Cerebellar cortex (tissue), 1 donor: ENCODE measurements around the gene OBP2B.
"Not testable (repeated sequence)": the region's sequence is repeated elsewhere in the genome, so short reads cannot be mapped to it uniquely, and the experiment has no call there.

ENCODE experiments used
- DNase-seq: peaks from one replicate; pipeline ENCODE4 v3.0.0-alpha.2; 2015; ENCODE audit warnings: low spot score

Gene OBP2B

DNA sequence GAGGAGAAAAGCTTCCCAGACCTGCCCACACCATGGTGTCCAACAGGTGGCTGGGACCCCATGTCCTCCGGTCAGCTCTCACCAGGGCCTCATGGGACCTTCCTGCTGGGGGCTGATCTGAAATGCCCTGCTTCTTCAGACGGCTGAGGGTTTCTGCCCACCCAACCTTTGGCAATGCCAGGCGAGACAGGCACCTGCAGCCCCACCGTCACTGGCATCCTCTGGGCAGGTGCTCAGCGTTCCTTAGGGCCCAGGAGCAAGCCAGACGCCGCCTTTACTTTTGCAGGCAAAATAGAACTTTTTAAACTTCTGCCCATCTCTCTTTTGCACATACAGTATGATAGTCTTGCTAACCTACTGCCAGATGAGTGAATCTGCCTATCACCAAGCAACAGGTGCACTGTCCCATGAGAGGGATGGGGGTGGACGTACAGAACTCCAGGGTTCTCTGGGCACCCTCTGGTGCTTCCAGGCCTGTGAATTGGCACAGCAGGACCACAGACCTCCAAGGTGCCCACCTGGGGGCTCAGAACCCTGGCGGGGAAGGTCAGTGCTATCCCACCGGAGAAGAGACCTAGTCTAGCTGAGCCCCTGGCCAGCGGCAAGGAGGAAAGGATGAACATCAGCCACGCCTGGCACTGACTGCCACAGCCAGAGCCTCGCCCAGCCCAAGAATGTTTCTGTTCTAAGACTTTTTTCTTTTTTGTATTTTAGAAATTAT, 7.5 kb downstream of the OBP2B start:
- DNase-seq, result no peak

DNA sequence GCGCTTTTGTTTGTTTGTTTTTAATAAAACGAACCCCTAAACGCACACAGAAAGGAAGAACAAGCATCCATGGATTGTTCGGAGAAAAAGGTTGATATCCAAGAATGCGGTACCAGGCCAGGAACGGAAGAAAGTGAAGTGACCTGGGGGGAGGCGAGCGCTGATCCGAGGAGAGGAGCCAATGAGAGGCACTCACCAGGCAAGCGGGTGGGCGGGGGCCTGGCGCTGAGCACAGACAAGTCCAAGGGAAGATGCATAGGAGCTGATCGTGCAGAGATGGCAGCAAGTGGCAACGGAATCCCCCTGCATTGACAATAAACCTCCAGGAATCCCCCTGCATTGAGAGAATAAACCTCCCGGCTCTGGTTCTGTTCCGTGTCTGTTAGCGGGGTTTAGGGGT, 8.4 kb downstream of the OBP2B start:
- DNase-seq, result no peak

DNA sequence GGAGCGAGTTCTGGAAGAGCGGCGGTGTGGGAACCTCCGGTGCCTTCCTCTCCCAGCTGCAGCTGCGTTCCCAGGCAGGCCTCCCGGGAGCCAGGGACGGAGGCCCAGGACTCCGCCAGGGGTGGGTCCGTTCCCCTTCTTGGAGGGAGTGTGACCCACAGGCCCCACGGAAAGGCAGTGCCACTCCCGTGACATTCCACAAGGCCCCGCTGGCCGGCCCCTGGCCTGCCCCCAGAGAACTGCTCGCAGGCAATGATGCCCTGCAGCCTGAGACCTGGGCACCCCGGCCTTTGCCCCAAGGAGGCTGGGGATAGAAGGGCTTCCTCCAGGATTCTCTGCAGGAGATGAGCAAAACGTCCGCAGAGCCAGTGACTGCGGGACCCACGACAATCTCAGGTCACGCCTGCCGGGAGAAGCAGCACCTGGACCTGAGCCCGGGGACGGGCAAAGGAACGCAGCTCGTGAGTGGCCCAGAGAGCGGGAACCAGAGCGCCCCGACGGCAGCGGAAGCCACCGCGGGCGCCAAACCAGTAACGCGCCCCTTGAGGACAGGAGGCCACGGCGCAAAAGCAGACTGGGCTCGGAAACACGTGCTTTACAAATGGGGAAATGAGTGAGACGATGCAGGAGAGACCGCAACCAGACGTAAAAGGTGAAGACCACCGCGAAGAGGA, 9.3 kb downstream of the OBP2B start:
- peak; percentile 8 for DNase-seq

DNA sequence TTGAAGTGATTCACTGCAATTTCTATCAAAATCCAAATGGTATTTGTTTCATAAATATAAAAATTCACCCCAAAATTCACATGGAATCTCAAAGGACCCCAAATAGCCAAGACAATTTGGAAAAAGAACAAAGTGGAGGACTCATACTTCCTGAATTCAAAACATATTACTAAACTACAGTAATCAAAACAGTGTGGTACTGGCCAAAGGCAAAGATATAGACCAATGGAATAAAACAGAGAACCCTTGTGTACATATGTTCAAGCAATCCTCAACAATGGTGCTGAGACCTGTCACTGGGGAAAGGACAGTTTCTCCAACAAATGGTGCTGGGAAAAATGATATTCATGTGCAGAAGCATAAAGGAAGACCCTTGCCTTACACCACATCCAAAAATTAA, 14.0 kb downstream of the OBP2B start:
- no peak for DNase-seq

DNA sequence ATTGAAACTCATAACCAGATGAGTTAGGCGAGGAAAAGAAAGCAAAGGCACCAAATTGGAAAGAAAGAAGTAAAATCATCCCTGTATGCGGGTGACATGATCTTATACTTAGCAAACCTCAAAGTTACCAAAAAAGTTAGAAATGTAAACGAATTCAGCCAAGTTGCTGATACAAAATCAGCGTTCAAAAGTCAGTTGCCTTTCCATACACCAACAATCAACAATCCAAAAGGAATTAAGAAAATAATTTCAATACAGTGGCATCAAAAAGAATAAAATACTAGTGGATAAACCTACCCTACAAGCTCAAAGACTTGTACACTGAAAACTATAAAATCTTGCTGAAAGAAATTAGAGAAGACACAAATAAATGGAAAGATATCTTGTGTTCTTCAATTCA, 14.5 kb downstream of the OBP2B start:
- no peak for DNase-seq

DNA sequence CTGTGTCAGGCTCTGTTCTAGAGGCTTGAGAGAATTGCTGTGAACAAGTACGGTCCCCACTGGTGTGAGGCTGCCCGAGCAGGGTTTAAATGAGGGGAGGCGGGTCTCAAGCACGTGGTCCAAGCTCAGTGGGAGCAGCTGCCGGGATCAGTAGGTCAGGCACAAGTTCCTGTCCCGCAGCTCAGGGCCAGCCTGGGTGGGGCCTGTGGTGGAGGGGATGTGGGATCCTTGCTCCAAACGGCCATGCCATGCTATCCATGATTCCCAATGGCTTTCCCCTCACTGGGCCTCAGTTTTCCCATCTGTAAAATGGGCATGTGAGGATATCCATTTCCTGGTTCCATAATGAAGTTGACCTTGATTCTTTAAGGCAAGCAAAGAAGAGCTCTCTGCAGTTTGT, 17.1 kb downstream of the OBP2B start:
- DNase-seq, result no peak

DNA sequence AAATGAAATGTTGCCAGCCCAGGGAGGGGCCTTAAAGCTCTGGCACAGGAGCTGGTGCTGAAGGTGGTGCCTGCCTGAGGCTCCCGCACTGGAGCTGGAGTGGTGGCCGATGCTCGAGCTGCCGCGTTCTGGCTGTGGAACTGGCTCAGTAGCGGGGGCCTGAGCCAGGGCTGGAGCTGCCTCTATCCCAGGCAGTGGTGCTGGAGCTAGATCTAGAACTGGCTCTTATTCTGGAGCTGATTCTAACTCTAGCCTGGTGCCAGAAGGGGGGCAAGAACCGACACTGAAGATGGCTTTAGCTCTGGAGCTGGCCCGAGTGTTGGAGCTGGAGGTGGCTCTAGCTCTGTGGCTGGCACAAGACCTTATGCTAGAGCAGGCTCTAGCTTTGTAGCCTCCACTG, 19.2 kb downstream of the OBP2B start:
- no peak for DNase-seq

DNA sequence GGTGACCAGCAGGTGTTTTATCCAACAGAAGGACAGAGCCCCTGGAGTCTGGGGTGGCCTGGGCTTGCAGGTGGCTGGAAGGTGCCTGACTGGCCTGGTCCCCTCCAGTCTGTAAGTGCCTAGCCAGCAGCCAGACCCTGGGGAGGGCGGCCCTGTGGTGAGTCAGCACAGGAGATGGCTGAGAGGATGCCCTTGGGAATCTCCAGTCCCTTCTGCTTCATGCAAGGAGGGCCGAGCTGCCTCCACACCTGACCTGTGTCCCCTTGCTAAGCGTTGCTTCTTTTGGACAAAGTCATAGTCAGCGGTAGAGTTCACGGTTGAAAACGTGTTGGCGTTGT, 20.2 kb downstream of the OBP2B start:
- no peak for DNase-seq

DNA sequence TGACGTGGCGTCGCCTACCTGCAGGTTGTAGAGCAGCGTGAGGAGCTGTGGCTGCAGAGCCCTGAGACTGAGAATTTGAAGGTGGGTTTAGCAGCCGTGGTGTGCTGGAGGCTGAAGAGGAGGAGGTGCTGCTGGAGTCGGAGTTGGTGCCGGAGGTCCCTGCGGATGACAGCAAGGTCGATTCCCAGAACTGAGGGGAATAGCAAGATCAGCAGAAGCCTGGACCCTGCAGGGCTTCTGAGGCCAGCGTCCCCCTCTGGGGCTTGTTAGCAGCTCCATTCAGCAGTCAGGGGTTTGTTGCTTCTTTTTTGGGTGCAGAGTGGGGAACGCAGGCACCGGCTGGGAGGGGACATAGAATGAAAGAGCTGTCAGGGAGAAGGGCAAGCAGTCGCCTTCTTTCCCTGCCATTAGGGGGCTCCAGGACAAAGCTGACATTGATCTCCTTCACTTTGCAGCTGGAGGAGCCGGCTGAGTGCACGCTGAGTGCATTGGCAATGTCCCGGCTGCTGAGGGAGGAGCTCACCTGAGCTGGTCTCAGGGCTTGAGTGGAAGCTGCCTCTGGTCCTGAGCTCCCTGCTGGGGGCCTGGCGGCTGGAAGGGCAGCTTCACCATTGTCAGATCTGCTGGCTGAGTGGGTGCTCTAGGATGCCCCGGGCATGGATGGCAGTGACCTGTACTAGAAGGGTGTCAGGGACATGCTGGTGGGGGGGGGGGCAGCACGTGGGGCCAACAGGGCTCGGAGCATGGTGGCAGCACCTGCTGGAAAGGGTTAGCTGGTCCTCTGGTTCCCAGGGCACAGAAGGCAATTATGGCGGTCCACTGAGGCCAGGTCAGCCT, 20.8 kb downstream of the OBP2B start:
- DNase-seq, result peak; percentile 30

DNA sequence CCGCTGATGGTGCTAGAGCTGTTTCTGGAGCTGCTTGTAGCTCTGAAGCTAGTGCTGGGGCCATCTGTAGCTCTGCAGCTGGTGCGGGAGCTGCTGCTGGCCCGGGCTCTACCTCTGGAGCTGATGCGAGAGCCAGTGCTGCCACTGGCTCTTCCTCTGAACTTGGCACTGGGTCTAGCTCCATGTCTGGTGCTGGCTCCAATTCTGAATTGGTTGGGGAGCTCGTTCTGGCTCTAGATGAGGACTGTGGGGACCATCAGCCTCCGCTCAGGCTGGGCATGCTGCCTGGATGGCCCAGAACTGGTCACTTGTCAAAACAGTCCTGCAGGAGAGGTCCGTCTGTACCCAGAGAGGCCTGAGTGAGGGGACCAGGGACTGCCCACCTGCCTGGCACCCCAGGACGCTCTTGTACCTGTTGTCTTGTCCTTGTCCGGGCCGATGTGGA, 21.5 kb downstream of the OBP2B start:
- no peak for DNase-seq

DNA sequence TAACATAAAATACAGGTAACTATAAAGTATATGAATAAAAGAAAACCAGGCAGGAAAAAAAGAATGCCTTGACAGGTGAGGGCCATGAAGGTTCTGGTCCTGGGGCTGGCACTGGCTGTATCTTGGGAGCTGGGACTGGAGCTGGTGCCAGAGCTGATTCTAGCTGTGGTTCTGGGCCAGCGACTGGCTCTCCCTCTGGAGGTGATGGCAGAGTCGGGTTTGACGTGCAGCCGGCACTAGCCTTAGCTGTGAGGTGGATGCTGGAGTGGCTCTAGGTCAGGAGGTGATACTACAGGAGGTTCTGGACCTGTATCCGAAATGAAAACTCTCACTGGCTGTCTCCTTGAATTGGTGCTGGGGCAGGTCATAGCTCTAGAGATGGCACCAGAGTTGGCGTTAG, 22.3 kb downstream of the OBP2B start:
- DNase-seq, result no peak

DNA sequence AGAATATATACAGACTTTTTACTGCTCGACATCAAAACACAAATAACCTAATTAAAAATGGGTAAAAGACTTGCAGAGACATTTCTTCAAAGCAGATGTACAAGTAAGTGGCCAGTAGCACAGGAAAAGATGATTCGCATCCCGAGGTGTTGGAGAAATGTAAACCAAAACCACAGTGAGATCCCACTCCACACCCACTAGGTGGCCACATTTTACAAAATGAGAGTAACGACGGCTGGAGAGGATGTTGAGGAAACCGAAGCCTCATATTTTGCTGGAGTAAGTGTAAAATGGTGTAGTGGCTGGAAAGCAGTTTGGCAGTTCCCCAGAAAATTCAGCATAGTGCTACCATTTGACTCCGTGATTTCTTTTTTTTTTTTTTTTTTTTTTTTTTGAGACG, 24.1 kb downstream of the OBP2B start:
- peak; percentile 77 for DNase-seq

DNA sequence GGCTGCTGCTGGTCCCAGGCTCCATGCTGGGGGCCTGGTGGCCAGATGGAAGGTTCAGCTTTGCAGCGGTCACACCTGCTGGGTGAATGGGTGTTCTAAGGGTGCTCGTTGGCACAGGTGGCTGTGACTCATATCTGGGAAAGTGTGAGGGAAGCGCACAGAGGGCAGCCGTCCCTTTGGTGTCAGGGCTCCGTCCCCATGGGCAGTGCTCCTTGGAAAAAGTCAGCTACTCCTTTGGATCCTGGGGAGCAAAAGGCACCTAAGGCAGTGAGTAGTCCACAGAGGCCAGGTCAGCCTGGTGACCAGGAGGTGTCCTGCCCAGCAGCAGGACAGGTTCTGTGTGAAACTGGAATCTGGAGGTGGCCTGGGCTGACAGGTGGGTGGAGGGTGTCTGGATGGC, 26.9 kb downstream of the OBP2B start:
- no peak for DNase-seq

DNA sequence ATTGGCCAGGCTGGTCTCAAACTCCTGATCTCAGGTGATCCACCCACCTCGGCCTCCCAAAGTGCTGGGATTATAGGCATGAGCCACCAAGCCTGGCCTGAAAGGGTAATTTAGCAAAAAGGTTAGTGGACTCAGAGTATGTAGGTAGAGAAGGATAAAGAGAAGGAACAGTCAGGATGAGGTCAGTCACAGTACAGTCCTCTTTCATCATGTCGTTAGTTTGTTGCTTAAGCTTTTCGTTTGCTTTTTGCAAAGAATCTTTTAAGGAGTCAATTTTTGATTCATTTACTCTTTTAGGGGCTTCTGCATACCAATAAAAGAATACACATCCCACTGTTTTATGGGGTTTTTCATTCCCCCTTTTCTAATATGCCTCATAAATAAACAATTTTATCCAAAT, 27.5 kb downstream of the OBP2B start:
- DNase-seq, result no peak

DNA sequence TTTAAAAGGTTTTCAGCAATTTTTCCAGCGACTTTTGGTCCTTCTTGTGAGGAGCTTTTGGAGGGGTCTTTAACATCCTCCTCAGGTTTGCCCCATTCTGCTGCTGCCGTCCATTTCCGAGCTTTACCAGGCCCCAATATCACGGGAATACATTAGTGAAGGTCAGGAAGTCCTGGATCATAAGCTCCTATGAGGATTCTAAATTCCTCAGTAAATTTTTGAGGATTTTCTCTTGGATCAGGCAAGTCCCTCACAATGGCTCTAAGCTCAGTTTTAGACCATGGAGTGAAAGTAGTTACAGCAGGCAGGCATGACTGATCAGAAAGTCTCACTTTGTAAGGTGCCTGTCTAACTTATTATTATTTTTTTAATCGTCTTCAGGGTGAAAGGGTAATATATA, 28.1 kb downstream of the OBP2B start:
- DNase-seq, result no peak

DNA sequence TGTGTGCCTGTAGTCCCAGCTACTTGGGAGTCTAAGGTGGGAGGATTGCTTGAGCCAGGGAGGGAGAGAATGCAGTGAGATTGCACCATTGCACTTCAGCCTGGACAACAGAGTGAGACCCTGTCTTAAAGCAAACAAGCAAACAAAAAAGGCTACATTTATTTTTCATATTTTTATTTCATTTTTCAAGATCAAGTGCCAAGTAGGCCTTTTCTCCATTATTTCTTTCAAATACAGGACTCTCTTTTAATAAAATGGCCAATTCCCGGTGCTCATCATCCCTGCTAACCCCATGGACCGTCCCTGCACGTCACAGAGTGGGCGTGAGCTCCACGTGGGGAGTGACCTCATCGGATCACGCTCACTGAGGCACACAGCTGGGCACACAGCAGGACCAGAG, 36.0 kb downstream of the OBP2B start:
- DNase-seq, result no peak

DNA sequence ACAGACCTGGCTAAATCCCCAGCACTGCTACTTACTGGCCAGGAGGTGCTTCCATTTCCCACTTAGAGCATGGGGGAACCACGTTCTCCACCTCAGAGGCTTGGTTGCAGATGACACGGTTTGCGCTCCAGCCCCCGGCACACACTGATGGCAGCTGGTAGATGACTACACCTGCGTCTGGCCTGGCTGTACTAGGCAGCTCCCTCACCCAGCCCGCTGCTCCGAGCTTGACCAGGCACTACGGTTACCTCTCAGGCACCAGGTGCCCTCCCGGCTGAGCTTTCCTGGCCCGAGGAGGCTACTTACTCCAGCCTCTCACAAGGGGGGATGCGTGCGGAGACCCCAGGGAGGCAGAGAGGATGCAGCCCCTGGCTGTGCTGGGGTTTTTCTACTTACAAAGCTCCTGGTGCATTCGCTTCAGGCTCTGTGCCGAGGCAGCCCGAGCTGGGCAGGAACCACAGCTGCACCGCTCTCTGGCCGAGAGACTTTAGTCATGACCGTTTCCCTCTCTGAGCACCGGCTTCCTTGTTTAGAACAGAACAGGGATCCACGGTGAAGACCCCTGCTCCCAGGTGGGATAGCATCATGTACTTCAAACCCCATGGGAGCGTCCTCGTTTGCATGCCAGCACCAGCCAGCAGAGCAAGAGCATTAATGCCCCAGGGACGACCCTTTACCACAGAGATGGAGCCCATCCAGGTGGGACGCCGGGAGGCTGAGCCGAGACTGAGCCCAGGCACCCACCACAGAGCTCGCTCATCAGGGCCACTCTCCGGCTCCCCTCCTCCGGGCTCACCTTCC, 37.7 kb downstream of the OBP2B start:
- DNase-seq, result no peak

DNA sequence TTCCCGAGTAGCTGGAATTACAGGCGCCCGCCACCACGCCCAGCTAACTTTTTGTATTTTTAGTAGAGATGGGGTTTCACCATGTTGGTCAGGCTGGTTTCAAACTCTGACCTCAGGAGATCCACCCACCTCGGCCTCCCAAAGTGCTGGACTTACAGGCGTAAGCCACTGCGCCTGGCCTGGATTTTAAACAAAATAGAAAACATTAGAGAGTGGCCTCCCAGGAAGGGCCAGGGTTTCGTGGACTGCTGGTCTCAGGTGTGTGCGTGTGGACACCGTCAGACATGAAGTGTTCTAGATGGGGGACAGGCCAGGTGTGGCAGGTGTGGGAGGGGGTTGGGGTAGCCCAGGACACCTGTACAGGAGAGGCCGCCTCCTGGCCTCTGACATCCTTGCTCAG, 38.3 kb downstream of the OBP2B start:
- DNase-seq, result no peak

DNA sequence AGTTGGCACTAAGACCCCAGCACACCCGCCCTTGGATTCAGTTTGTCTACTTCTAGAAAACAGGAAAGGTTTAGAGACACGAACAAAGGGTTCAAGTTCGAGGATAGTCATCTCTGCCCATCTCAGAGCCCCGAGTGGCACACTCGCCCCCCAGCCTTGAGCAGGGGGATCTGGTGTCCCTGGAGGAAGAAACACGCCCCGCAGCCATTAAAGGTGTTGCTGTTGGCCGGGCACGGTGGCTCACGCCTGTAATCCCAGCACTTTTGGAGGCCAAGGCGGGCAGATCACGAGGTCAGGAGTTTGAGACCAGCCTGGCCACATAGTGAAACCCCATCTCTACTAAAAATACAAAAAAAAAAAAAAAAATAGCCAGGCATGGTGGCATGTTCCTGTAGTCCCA, 39.4 kb downstream of the OBP2B start:
- DNase-seq, result not testable (repeated sequence)

DNA sequence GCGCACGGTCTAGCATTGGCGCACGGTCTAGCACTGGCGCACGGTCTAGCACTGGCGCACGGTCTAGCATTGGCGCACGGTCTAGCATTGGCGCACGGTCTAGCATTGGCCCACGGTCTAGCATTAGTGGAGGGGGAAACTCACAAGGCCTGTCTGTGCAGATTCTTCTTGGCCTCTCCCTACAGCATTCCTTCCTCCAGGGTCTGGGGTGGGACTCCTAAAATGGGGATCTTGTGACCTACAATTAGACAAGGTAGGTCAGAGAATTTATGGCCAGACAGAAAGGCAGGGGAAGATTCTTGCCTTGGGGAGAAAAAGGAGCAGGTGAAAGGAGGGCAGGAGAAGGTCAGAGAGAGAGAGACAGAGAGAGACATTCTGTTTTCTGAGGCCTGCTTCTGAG, 39.9 kb downstream of the OBP2B start:
- no peak for DNase-seq

DNA sequence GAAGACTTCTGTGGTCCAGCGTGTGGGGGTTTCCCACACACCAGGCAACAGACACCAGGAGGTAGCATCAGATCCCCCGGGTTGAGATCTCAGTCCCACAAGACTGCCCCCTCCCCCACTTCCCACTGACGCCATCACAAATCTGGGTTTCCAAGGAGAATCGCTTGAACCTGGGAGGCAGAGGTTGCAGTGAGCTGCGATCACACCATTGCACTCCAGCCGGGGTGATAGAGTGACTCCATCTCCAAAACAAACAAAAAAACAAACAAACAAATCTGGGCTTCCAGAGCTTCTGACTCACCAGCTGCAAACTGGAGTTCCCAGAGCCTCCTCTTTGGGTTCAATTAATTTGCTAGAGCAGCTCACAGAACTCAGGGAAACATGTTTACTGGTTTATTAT, 40.6 kb downstream of the OBP2B start:
- no peak for DNase-seq

DNA sequence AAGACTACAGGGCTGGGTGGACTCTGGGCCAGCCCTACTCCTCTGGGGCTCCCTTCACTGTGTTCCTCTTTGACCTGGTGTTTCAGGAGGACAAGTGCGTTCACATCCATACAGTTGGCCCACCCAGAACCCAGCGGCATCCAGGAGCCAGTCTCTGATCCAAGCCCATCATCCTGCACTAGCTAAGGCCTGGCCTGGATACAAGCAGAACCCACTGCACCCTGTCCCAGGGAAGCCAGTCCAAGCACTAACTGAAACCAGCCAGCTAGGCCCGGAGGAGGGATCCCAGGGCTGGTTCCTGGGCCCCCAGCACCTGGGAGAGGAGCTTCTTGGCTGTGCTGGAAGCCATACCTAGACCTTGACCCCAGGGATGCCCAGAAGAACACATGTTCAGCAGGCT, 41.3 kb downstream of the OBP2B start:
- DNase-seq, result no peak
